AG04450 (cell line): Measurements from ENCODE around the gene MCTP1. TPM values are rescaled to one million over a fixed set of nuclear protein-coding genes. Genes with fewer than 3 reads are reported as not detected.

Experiments used
- CTCF ChIA-PET: fragments of 300-600, 350-600 bp; formaldehyde crosslinking; extraction: SDS; loops from one replicate; lab custom pipeline; 2022; ENCODE audit warnings: antibody characterized with exemption, inconsistent platforms; lab: Charles Lee
- POLR2A ChIA-PET: fragments of 350-600 bp; formaldehyde crosslinking; extraction: SDS; loops from one replicate; lab custom pipeline; 2021; ENCODE audit warnings: antibody characterized with exemption, inconsistent platforms; lab: Yijun Ruan, JAX
- DNase-seq: peaks from one replicate; pipeline ENCODE4 v3.0.0-alpha.2; 2011; ENCODE audit warnings: low read depth, low spot score
- H3K27ac ChIP-seq: one replicate; pipeline ENCODE4 v1.5.1; 2012; ENCODE audit warnings: low read depth, low read length, control low read depth
- H3K27me3 ChIP-seq: one replicate; pipeline ENCODE4 v1.6.0; 2012; ENCODE audit warnings: low read length; ENCODE audit not compliant: control insufficient read depth, insufficient read depth
- H3K4me3 ChIP-seq: 2 replicates; pipeline ENCODE4 v1.5.1; 2011; ENCODE audit warnings: mild to moderate bottlenecking, low read depth, low read length, control low read depth
- H3K9me3 ChIP-seq: 2 replicates; pipeline ENCODE4 v1.5.1; 2012; ENCODE audit warnings: low read length; ENCODE audit not compliant: control insufficient read depth, insufficient read depth
- polyA plus RNA-seq: library from polyadenylated mRNA; depleted of rRNA; stranded (reverse); fragments of >200 nt; gene quantifications from 2 replicates; pipeline ENCODE4 v1.2.3, GENCODE V29; 2011
- TF ChIP-seq, protein P1 (sequence below): IDR thresholded peaks from 2 replicates; pipeline ENCODE4 v1.5.1; 2011; ENCODE audit warnings: low read depth, low read length, control low read depth, inconsistent platforms

The MCTP1 gene
- polyA plus RNA-seq, 1 experiment, result 0.66 TPM

DNA sequence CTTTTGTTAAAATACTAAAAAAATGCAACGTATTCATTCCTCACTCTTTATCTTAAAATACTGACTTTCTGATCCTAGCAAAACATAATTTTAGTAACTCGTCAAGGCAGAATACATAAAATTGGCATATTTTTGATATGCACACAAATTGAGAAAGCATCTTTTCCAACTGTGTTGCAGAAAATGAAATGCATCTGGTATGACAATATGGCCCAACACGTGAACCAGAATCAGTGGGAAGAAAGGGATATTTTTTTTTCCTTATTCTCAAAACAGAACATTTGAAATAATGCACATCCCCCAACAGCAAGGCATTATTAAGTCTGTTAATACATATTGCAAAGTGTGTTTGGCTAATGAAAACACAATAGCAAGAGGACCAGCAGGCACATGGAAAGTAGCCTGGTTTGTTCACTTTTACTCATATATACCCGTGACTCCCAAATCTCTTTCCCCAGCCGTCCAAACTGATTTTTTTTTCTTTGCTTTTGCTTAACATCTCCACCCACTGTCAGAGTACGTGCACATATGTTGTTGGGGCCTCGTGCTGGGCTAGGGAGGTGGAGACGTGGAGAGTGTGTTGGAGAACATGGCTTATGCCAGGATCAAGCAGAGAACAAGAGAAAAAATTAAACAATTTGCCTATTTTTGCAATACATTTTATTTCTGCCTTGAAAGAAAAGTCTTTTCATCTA is 4.3 kb downstream of the MCTP1 start:
- Histone ChIP-seq H3K27ac (no peak overlapping the region), H3K4me3 (no peak overlapping the region), H3K9me3 (no peaks in the 10 kb centered on the region; the same call in 1 of the 2 replicates), H3K27me3 (peaks cover 24% of the 10 kb centered on the region)
- TF ChIP-seq, protein P1, sequence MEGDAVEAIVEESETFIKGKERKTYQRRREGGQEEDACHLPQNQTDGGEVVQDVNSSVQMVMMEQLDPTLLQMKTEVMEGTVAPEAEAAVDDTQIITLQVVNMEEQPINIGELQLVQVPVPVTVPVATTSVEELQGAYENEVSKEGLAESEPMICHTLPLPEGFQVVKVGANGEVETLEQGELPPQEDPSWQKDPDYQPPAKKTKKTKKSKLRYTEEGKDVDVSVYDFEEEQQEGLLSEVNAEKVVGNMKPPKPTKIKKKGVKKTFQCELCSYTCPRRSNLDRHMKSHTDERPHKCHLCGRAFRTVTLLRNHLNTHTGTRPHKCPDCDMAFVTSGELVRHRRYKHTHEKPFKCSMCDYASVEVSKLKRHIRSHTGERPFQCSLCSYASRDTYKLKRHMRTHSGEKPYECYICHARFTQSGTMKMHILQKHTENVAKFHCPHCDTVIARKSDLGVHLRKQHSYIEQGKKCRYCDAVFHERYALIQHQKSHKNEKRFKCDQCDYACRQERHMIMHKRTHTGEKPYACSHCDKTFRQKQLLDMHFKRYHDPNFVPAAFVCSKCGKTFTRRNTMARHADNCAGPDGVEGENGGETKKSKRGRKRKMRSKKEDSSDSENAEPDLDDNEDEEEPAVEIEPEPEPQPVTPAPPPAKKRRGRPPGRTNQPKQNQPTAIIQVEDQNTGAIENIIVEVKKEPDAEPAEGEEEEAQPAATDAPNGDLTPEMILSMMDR, result no peak
- DNase-seq, result no peak
- CTCF ChIA-PET, result no interaction called here
- POLR2A ChIA-PET, result no interaction called here

DNA sequence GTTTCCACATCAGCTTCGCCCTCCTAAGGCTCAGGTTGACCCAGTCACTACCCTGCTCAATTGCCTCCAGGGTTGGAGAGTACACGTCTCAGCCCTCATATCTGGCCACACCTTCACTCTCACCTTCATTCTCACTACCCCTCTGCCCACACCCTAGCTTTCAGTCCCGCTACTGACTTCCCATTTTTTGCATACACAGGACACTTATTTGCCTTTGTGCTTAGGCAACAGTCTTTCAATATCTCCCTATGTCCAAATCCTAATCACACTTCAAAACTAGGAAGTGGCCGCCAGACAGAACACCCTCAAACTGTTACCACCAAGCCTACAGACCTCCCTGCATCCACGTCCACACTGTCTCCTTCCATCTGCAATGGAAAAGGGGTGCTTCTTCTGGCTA is 10.9 kb downstream of the MCTP1 start:
- Histone ChIP-seq H3K9me3 (no peaks in the 10 kb centered on the region), H3K4me3 (no peak overlapping the region), H3K27me3 (no peaks in the 10 kb centered on the region), H3K27ac (no peak overlapping the region)
- ChIA-PET POLR2A (no interaction called here), CTCF (no interaction called here)
- DNase-seq, result no peak
- TF ChIP-seq, protein P1, result no peak

DNA sequence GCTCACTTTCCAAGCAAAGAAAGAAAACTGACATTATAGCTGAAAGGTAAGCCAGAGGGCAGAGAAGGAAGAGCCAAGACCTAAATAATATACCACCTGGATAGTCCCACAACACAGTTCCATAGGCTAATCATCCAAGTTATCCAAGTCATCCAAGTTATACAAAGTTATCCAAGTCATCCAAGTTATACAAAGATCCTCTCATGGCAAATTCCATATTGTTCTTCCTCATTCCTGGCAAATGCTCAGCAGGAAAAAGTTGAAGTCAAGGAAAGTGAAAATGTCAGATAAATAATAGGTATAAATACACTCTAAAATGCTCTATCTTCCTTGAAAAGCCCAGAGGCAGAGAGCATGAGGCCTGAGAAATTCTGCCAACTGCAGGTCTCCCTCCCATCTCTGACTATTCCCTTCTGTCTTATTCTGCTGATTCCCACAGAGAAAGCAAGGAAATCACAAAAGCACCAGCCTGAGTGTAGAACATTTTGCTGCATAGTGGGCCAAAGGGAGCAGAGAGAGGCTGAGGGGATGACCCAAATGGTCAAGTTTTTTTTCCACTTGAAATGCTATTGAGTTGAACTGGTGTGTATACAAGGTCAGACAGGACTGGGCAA is 12.5 kb downstream of the MCTP1 start:
- DNase-seq, result no peak
- Histone ChIP-seq H3K9me3 (no peaks in the 10 kb centered on the region), H3K27me3 (no peaks in the 10 kb centered on the region), H3K27ac (no peak overlapping the region), H3K4me3 (no peak overlapping the region)
- TF ChIP-seq, protein P1, result no peak
- POLR2A ChIA-PET, result no interaction called here
- CTCF ChIA-PET, result no interaction called here

DNA sequence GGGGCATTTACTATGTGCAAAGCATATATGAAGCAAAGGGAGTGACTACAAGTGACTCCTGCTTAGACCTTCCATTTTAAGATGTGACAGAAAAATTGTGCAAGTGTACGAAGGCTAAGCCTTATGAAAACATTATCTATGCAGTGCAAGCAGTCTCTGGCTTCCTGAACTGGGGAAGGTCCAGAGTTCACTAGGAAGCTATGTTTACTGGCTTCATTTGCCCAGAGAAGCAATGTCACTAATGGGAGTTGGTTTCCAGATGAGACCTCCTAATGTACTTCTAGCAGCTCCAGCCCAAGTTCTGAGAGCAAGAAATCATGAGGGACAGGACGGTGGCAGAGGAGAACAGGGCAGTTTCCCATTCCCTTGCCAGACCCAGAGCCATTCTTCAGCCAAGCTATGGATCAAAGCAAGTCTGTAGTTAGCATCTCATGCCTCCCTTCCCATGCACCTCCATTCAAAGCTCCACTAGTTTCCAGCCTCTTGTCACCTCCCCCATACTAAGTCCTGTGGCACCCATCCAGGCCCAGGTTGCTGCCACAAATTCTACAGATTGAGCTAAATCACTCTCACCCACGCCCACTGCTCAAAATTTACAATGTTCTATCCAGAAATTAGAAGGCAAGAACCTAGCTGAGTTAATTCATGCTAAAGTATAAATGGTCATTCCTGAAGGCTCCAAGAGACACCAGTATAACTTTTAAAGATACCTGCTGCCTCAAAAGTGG is 21.8 kb downstream of the MCTP1 start:
- no peak for DNase-seq
- TF ChIP-seq, protein P1, result no peak
- no peaks in the 10 kb centered on the region for H3K9me3 ChIP-seq
- no peaks in the 10 kb centered on the region for H3K27me3 ChIP-seq
- H3K27ac ChIP-seq, result no peak overlapping the region
- POLR2A ChIA-PET, result no interaction called here
- no peak overlapping the region for H3K4me3 ChIP-seq
- CTCF ChIA-PET, result interaction anchor here (5.0 kb wide), 1 partner anchor 295 kb away, joined by 72 read pairs; no protein-coding TSS in a partner anchor
